ENCODE data around the gene FLT4.
"Not testable (repeated sequence)": the region's sequence is repeated elsewhere in the genome, so short reads cannot be mapped to it uniquely, and the experiment has no call there.

The FLT4 gene

DNA sequence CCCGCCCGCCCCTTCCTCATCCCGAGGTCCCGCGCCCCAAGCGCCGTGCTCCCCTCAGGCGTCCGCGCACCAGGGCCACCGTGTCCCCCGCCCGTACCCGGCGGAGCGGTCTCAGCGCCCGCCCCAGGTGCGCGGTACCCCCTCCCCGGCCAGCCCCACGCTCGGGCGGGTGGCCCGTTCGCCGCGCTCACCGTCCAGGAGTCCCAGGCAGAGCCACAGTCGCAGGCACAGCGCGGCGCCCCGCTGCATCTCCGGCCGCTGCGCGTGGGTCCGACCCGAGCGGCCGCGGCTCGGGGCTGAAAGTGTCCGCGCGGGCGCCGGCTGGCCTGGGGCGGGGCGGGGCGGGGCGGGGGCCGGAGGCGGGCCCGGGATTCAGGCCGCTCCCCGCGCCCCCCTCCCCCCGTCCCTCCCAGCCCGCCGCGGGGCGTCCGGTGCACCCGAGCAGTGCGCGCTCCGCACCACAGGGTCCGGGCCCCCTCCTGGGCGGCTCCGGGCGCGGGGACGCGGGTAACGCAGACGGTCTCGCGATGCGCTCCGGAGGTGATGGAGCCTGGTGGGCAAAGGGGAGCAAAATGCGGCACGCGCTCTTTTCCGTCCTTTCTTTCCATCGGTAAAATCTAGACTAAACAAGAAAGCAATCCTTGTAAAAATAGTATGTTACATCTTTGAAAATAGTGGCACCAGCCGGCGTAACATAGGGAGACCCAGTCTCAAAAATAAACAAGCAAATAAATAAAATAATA lies at the start of gene FLT4:
Gene FLT4 (minus strand): TSS at position 304 of the 743 bp plus-strand sequence. CDS start 55 bp downstream, at position 249.
- no peak for DNase-seq (ENCODE audit: low read depth)

DNA sequence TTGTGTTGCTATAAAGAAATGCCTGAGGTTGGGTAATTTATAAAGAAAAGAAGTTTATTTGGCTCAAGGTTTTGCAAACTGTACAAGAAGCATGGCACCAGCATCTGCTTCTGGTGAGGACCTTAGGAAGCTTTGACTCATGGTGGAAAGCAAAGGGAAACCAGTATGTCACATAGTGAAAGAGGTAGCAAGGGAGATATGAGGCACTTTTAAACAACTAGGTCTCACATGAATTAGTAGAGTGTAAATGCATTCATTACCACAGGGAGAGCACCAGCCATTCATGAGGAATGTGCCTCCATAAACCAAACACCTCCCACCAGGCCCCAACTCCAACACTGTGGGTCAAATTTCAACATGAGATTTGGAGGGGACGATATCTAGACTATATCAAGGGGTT lies 49.6 kb upstream of the FLT4 start:
- no peak for DNase-seq (ENCODE audit: low read depth)

GRCh38 chr5:180696116-180696515 lies 46.7 kb upstream of the FLT4 start:
- no peak for DNase-seq (ENCODE audit: low read depth)

DNA sequence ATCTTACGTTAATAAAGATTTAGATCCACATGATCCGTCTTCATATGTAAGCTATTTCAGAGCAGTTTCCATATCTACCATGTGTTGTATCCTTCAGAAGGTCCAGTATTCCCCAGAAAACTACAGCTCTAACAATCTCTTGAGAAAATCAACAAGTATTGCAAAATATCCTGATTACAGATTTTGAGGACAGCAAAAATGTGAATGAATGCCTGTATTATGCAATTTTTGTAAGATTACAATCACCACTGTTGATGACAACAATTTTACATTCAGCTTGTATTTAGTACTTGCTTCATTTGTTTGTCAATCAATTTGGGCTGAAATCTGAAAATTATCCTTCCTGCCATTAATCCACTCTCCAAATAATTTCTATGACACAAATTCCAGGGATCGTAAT lies 43.0 kb upstream of the FLT4 start:
- DNase-seq (ENCODE audit: low read depth) = no peak

GRCh38 chr5:180691046-180691445 lies 41.6 kb upstream of the FLT4 start:
- DNase-seq (ENCODE audit: low read depth) = no peak

DNA sequence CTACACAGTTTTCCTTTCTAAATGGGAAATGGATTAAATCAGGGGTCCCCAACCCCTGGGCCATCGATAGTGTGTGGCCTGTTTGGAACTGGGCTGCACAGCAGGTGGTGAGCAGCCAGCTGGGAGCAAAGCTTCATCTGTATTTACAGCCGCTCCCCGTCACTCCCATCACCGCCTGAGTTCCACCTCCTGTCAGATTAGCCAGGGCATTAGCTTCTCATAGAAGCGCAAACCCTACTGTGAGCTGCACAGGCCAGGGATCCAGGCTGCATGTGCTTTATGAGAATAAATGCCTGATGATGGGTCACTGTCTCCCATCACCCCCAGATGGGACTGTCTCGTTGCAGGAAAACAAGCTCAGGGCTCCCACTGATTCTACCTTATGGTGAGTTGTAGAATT lies 41.2 kb upstream of the FLT4 start:
- DNase-seq (ENCODE audit: low read depth) = no peak

GRCh38 chr5:180689775-180690174 lies 40.4 kb upstream of the FLT4 start:
- no peak for DNase-seq (ENCODE audit: low read depth)

DNA sequence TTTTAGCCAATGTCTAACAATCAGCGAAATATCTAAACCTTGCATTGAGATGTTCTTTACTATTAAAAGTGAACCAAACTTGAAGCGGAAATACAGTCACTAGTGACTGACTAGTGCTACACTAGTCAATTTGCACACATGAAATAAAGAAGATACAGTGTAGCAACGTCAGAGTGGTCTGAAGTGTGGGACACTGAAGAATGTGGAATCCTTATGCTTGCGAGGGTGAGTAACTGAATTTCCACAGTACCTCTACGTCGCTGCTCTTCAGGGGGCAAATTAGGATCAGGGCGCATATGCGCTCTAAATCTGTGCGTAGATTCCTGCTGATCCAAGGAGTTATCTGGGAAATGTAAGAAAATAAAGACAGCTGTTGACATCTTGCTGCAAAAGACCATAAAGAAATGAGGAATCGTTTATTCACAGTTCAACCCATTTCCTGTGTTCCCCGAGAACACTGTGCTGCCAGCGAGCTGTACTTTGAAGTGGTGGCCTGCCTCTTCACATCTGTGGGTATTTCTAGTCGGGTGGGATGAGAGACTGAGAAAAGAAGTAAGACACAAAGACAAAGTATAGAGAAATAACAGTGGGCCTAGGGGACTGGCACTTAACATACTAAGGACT lies 39.8 kb upstream of the FLT4 start:
- no peak for DNase-seq (ENCODE audit: low read depth)

DNA sequence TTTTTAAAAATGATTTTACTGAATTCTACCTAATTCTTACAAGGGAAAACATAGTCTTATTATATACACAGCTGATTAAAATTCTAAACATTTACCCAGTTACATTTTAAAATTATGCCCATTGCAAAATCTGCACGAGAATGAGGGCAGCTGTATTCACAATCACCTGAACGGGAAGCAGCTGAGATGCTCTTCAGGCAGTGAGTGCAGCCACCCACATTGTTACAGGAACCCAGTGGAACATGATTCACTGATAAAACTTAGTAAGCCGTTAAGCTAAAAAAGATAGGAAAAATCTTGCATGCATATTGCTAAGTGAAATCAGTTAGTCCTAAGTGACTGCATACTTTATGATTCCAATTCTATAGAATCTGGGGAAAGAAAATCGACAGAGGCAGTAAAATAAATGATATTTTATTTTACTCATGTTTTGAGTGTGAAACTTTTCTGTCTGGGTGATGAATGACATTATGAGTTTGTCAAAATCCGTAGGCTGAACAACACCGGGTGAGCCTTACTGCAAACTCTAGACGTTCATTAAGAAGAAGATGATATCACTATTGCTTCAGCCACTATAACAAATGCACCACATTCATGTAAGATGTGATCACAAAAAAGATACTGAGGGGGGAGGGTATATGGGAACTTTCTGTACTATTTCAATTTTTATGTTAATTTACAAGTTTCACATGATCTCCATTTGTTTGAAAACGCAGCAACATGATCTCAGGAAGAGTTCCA lies 39.1 kb upstream of the FLT4 start:
- DNase-seq (ENCODE audit: low read depth) = no peak

GRCh38 chr5:180686799-180687198 lies 37.4 kb upstream of the FLT4 start:
- DNase-seq (ENCODE audit: low read depth) = not testable (repeated sequence)

- no peak for DNase-seq (ENCODE audit: low read depth)
These were observed 35.3 kb upstream of the FLT4 start for GRCh38 chr5:180684623-180685161.

GRCh38 chr5:180683220-180683922 lies 34.0 kb upstream of the FLT4 start:
- DNase-seq (ENCODE audit: low read depth) = no peak

- DNase-seq (ENCODE audit: low read depth) = no peak
These were observed 33.2 kb upstream of the FLT4 start for GRCh38 chr5:180682560-180682959.

GRCh38 chr5:180682008-180682407 lies 32.6 kb upstream of the FLT4 start:
- not testable (repeated sequence) for DNase-seq (ENCODE audit: low read depth)

- DNase-seq (ENCODE audit: low read depth) = not testable (repeated sequence)
These were observed 28.9 kb upstream of the FLT4 start for GRCh38 chr5:180678319-180678718.

DNA sequence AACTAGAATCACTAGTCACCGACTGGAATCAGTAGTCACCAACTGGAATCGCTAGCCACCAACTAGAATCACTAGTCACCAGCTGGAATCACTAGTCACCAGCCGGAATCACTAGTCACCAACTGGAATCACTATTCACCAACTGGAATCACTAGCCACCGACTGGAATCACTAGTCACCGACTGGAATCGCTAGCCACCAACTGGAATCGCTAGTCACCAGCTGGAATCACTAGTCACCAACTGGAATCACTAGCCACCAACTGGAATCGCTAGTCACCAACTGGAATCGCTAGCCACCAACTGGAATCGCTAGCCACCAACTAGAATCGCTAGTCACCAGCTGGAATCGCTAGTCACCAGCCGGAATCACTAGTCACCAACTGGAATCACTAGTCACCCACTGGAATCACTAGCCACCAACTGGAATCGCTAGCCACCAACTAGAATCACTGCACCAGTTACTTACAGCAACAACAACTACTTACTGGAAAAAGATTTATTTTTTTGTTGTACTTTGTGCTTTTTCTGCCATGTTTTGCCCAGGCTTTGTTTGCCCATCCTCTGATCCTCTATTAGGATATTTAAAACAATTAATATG lies 25.7 kb upstream of the FLT4 start:
- no peak for DNase-seq (ENCODE audit: low read depth)

- not testable (repeated sequence) for DNase-seq (ENCODE audit: low read depth)
These were observed 24.7 kb upstream of the FLT4 start for GRCh38 chr5:180674090-180674475.

GRCh38 chr5:180673371-180674089 lies 24.1 kb upstream of the FLT4 start:
- no peak for DNase-seq (ENCODE audit: low read depth)

- DNase-seq (ENCODE audit: low read depth) = not testable (repeated sequence)
These were observed 22.6 kb upstream of the FLT4 start for GRCh38 chr5:180671958-180672524.

DNA sequence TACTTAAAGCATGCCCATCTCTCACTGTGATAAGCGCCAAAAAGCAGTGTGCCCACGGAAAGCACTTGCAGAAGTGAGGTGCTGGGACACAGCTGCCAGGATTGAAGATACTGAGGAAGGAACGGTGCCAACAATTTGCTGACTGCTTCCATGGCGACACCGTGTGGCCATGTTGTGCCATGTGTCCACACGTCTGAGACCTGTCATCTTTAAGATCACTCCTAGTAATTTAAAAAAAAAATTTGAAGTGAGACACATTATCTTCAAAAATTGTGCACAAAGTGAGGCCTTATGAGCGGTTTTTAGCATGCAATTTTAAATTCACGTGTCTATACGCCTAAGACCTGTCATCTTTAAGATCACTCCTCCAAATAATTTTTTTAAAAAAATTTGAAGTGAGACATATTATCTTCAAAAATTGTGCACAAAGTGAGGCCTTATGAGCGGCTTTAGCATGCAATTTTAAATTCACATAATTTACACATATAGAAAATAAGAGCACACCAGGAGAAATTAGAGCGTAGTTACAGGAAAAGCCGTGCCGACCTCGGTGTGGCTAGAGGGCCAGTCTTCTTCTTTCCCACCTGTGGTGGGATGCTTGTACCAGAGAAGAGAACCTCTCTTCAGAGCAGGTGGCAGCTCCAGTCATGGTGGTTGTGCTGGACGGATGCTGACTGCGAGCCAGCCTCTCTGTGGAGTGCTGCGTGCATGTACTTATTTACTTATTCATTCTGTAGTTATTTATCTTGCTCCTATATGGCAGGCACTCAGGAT lies 21.4 kb upstream of the FLT4 start:
- peak; percentile 8 for DNase-seq (ENCODE audit: low read depth)
